HepG2 (cell line): Measurements from ENCODE around the gene SLC16A3. TPM values are rescaled to one million over a fixed set of nuclear protein-coding genes. Genes with fewer than 3 reads are reported as not detected.
"Not testable (repeated sequence)": the region's sequence is repeated elsewhere in the genome, so short reads cannot be mapped to it uniquely, and the experiment has no call there.

ENCODE experiments used
- ATAC-seq: fragments of 200-7000 bp; cut with Tn5 transposase; 3 replicates; pipeline ENCODE4 v1.9.1; 2020; ENCODE audit warnings: mild to moderate bottlenecking, moderate library complexity
- BruUV-seq: library from RNA; stranded (reverse); fragments of 400-500 nt; replicated peaks from 2 replicates; lab custom pipeline; 2021; lab: Mats Ljungman, UMichigan
- CTCF ChIA-PET: fragments of 300-600 bp; formaldehyde crosslinking; extraction: SDS; loops from one replicate; lab custom pipeline; 2021; ENCODE audit warnings: low total read pairs, inconsistent platforms, low intra/inter-chr PET ratio; lab: Yijun Ruan, JAX
- POLR2A ChIA-PET: fragments of 350-600 bp; sonication (Branson Sonifier 250); formaldehyde crosslinking; loops from one replicate; lab custom pipeline; 2020; ENCODE audit warnings: antibody characterized with exemption, inconsistent platforms; lab: Yijun Ruan, JAX
- DNase-seq: peaks from one replicate; pipeline ENCODE4 v3.0.0-alpha.2; 2015; ENCODE audit warnings: low spot score
- FAIRE-seq: peaks from 3 replicates; lab custom pipeline; 2011; peaks lifted over from hg19 to GRCh38; lab: Jason Lieb, UNC
- H2AFZ ChIP-seq: one replicate; pipeline ENCODE4 v1.6.1; 2011; ENCODE audit warnings: low read length, inconsistent platforms
- H3K27ac ChIP-seq: fragments of 300-600 bp; 3 replicates; pipeline ENCODE4 v1.8.0; 2011; ENCODE audit warnings: mixed run types, mild to moderate bottlenecking, mixed read lengths, low read length, inconsistent platforms; ENCODE audit not compliant: insufficient read depth; ENCODE audit errors: extremely low read length
- H3K27me3 ChIP-seq, 2 experiments: fragments of 200-600 bp in 1 of 2; 2 replicates in 1 of 2; 3 replicates in 1 of 2; pipeline versions ENCODE4 v1.6.0 to v1.8.0; 2011; ENCODE audit warnings: low read length in 2 of 2, mild to moderate bottlenecking in 2 of 2, moderate library complexity in 2 of 2, inconsistent platforms in 1 of 2; ENCODE audit not compliant: insufficient read depth in 2 of 2, control insufficient read depth in 1 of 2
- H3K36me3 ChIP-seq, 2 experiments: fragments of 200-600 bp in 1 of 2; replicated peaks in 1 of 2; 2 replicates in 1 of 2; 3 replicates in 1 of 2; pipeline versions ENCODE4 v1.5.1 to v1.8.0; 2011; ENCODE audit warnings: low read length in 2 of 2, inconsistent platforms in 1 of 2; ENCODE audit not compliant: insufficient read depth in 2 of 2, control insufficient read depth in 1 of 2
- H3K4me1 ChIP-seq: 2 replicates; pipeline ENCODE4 v1.5.1; 2012; ENCODE audit warnings: low read length, inconsistent platforms; ENCODE audit not compliant: insufficient read depth
- H3K4me2 ChIP-seq: 2 replicates; pipeline ENCODE4 v1.6.0; 2011; ENCODE audit warnings: low read depth, low read length, inconsistent platforms
- H3K4me3 ChIP-seq, 3 experiments: fragments of 200-600 bp in 1 of 3; sonication (generic), shearing (Covaris generic) in 1 of 3; replicated peaks in 1 of 3; 2 replicates each; pipeline ENCODE4 v1.5.1; 2011 to 2016; ENCODE audit warnings: low read length in 3 of 3, inconsistent platforms in 2 of 3, low read depth in 2 of 3, mild to moderate bottlenecking in 2 of 3, control low read depth in 1 of 3, mixed read lengths in 1 of 3; ENCODE audit not compliant: insufficient read depth in 1 of 3
- H3K79me2 ChIP-seq: one replicate; pipeline ENCODE4 v1.6.1; 2011; ENCODE audit warnings: low read length, inconsistent platforms; ENCODE audit not compliant: insufficient read depth
- H3K9ac ChIP-seq: 2 replicates; pipeline ENCODE4 v1.6.0; 2011; ENCODE audit warnings: mild to moderate bottlenecking, low read depth, low read length, inconsistent platforms; ENCODE audit not compliant: insufficient read depth
- H3K9me3 ChIP-seq: 2 replicates; pipeline ENCODE4 v1.5.1; 2012; ENCODE audit warnings: mild to moderate bottlenecking, low read length
- H4K20me1 ChIP-seq: 2 replicates; pipeline ENCODE4 v1.6.0; 2011; ENCODE audit warnings: inconsistent platforms, mild to moderate bottlenecking, low read length, moderate library complexity; ENCODE audit not compliant: insufficient read depth
- DBP ChIP-seq: sonication (generic); formaldehyde crosslinking; IDR thresholded peaks from 2 replicates; pipeline ENCODE4 v1.4.0; 2020; ENCODE audit warnings: missing genetic modification reagents; ENCODE audit errors: not compliant biosample characterization
- GLI4 ChIP-seq: sonication (generic); formaldehyde crosslinking; IDR thresholded peaks from 2 replicates; pipeline ENCODE4 v1.5.1; 2020; ENCODE audit warnings: missing genetic modification reagents, mild to moderate bottlenecking, moderate library complexity, borderline replicate concordance
- KDM5B ChIP-seq: sonication (generic); formaldehyde crosslinking; IDR thresholded peaks from 2 replicates; pipeline ENCODE4 v1.4.0; 2020; ENCODE audit warnings: missing genetic modification reagents, mild to moderate bottlenecking, borderline replicate concordance
- POLR2AphosphoS5 ChIP-seq: IDR thresholded peaks from 2 replicates; pipeline ENCODE4 v1.6.1; 2012; ENCODE audit warnings: low read depth, low read length
- SMAD9 ChIP-seq: sonication (generic); formaldehyde crosslinking; IDR thresholded peaks from 2 replicates; pipeline ENCODE4 v1.5.1; 2020; ENCODE audit warnings: mild to moderate bottlenecking, missing genetic modification reagents
- ZBTB1 ChIP-seq: sonication (generic); formaldehyde crosslinking; IDR thresholded peaks from 2 replicates; pipeline ENCODE4 v1.4.0; 2020; ENCODE audit warnings: missing genetic modification reagents, borderline replicate concordance
- WGBS: methylation state at CpG from one replicate; pipeline ENCODE4 v1.1.6; 2017; ENCODE audit warnings: low lambda C conversion rate; 5-methylcytosine and 5-hydroxymethylcytosine counted together
- in situ Hi-C: cut with HindIII; loops from 2 replicates; pipeline ENCODE4 v1.10.0; 2017; ENCODE audit warnings: low pct_unique_long_range_greater_than_20kb; ENCODE audit not compliant: extremely low pct_ligation_motif_present
- intact Hi-C: fragments of 100-400 bp; cut with micrococcal nuclease; formaldehyde crosslinking; loops from one replicate; pipeline ENCODE4 v1.10.0; 2022; ENCODE audit not compliant: unreplicated experiment
- polyA plus RNA-seq, 8 experiments: library from polyadenylated mRNA; depleted of rRNA in 3 of 8; stranded (reverse) in 7 of 8; unstranded in 1 of 8; fragments of >200 nt; fragmentation: Illumina TruSeq in 4 of 8; extraction: Trizol in 4 of 8; gene quantifications; 2 replicates each; pipeline versions ENCODE4 v1.2.1 to v1.2.3, GENCODE V29; 2011 to 2016; ENCODE audit warnings: low read depth in 4 of 8, missing spikeins in 1 of 8, mixed read lengths in 1 of 8; ENCODE audit not compliant: insufficient read depth in 1 of 8
- total RNA-seq, 5 experiments: library from RNA; depleted of rRNA; stranded (reverse); fragments of >200 nt; fragmentation: Illumina TruSeq; extraction: Trizol; gene quantifications; 2 replicates each; pipeline ENCODE4 v1.2.3, GENCODE V29; 2016; ENCODE audit warnings: low read depth in 1 of 5

The SLC16A3 gene
- total and polyA plus RNA-seq, 2 of the 13 experiments (the other 11 are each of a cell fraction or from before 2014, with no cell fraction given): 242 to 349 TPM

- TF ChIP-seq ZBTB1 (CRISPR knock-in tag) (no peak), SMAD9 (CRISPR knock-in tag) (0 out of 2 replicates have a peak, but pooled peaks have one; percentile 12), POLR2AphosphoS5 (no peak), GLI4 (CRISPR knock-in tag) (no peak), DBP (CRISPR knock-in tag) (no peak), KDM5B (peak; percentile 40; the same call in 1 of the 2 replicates)
Measured at GRCh38 chr17:82188001-82188961, 40.6 kb upstream of the SLC16A3 start (continued).

- H3K9me3 ChIP-seq, FAIRE-seq, POLR2A ChIA-PET, H3K9ac ChIP-seq, H3K27me3 ChIP-seq, H3K4me3 ChIP-seq, in situ Hi-C loops, ATAC-seq, H3K4me2 ChIP-seq, H3K27ac ChIP-seq, BruUV-seq, intact Hi-C loops, CTCF ChIA-PET, H2AFZ ChIP-seq, H3K79me2 ChIP-seq, H4K20me1 ChIP-seq, DNase-seq, H3K4me1 ChIP-seq: not testable (repeated sequence)
- H3K36me3 ChIP-seq: peaks cover 26 to 40% of the 10 kb centered on the region in 2 experiments; a peak in 4 of 5 replicates
- 84% methylated on average over 6 of the region's 6 CpGs for WGBS
Measured at GRCh38 chr17:82193050-82193449, 35.8 kb upstream of the SLC16A3 start.
